Left cardiac atrium (tissue), 4 donors: ENCODE measurements around the gene SDK1. TPM values are rescaled to one million over a fixed set of nuclear protein-coding genes. Genes with fewer than 3 reads are reported as not detected.
A peak's percentile ranks its signal among the peaks of the same experiment; 100 is the strongest.

ENCODE experiments used
- ATAC-seq, 2 donors: fragments of 200-7000 bp; cut with Tn5 transposase; one replicate each; pipeline ENCODE4 v1.9.1; 2020; ENCODE audit warnings: mild to moderate bottlenecking in 2 of 2, moderate library complexity in 2 of 2
- DNase-seq: peaks from one replicate; pipeline ENCODE4 v3.0.0-alpha.2; 2020
- intact Hi-C, 2 donors: fragments of 100-400 bp; cut with DNase I; formaldehyde crosslinking; loops; one replicate each; pipeline versions ENCODE4 v1.14.1 to v1.15.1; 2022 to 2023
- total RNA-seq, 2 donors: library from RNA; stranded (reverse); fragmentation: NEBNext Ultra II Directional; extraction: Animal tissue kit (Norgen Biotek cat#: 25700); gene quantifications; one replicate each; pipeline ENCODE4 v1.2.1, GENCODE V29; 2021
- donor health status: DM: no; HTN: yes; CAD: no.
- donor health status: DM: no; HTN: yes; CAD: no; lungs with severe emphysema.
- donor health status: DM: yes; HTN: yes; CAD: no.
- donor health status: Dilated cardiomyopathy.

SDK1 gene
- total RNA-seq, 2 donors from 2014 or later: 2.0 to 2.8 TPM

DNA sequence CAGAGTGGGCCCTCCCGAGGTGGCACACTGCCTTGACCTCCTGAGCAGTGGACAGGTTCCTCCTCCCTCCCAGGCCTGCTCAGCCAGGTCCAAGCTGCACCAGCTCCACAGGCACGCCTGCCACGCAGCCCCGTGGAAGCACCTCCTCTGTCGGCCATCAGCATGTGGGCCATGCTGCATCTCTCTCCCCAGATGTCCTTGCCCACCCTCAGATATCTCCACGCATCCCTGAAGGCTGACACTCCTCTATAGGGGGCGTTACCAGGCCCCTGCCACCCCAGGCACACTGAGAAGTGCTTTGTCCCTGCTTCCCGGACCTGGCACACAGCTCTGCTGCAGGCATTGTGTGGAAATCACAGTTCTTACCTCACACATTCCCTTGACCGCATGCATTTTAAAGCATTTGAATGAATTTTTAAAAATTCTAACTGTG, 598.5 kb downstream of the SDK1 start:
- ATAC-seq (no peak), DNase-seq (no peak)
- intact Hi-C loops: loop anchor here (5.0 to 10.0 kb wide), 4 partner anchors 585 to 1032 kb away; partner anchors contain the start of gene SDK1 (in 1 of the 2)

- intact Hi-C loops: no loop called here
- ATAC-seq: no peak
- no peak for DNase-seq
These were observed 607.1 kb downstream of the SDK1 start for GRCh38 chr7:3908153-3908552.

GRCh38 chr7:3909128-3909527, 608.1 kb downstream of the SDK1 start:
- DNase-seq (no peak), ATAC-seq (no peak)
- intact Hi-C loops: no loop called here

- intact Hi-C loops: no loop called here
- DNase-seq (no peak), ATAC-seq (no peak)
These were observed 609.0 kb downstream of the SDK1 start for GRCh38 chr7:3910054-3910453.

DNA sequence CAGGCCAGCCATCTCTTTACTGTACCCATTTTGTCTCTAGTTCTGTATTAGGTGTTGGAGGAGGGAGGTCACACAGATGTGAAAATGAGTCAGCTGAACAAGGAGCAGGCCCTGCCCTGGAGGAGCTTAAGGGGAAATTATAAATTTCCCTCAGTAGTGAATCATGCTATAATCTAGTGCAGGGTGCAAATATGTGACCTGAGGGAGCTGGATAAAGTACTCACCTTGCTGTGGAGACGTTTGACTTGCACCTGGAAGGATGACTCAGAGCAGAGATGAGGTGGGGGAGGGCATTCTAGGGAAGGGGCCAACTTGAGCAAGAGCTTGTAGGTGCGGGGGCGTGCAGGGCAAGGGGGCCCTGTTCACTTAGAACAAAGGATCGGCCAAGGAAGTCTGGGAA, 610.6 kb downstream of the SDK1 start:
- intact Hi-C loops: no loop called here

GRCh38 chr7:3912291-3912690, 611.2 kb downstream of the SDK1 start:
- intact Hi-C loops: no loop called here
- no peak for ATAC-seq
- DNase-seq: no peak

More for the DNA sequence above, 610.6 kb downstream of the SDK1 start:
- DNase-seq (no peak), ATAC-seq (no peak)

DNA sequence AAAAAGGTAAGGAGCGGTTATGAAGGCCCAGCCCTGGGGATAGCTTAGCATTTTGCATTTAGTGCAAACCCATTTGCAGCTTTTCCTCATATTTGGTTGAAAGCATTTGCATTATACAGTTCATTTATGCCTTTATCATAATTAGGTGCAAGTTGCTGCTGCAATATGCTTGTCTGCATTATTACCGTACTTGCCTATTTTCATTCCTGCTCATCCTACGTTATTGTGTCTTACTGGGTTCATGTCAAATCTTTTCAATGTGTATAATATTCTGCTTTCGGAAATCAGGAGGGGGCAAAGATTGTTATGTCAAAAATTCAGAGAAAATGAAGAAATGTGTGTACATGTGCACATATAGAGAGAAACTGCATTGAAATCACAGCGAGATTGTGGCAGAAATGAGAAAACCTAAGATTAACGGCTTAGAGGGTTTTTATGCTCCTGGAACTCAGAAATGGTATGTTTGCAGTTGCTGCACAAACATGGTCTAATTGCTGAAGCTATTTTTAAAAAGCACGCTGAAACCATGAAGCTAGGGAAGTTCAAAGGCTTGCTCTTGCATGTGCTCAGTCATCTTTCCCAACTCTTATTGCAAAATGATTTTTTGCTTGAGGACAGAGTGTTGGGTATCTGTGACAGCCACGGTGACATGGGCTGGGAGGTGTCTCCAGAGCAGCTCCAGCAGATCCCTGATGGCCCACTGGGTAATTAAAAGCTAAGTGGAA, 613.2 kb downstream of the SDK1 start:
- ATAC-seq (no peak), DNase-seq (no peak)
- intact Hi-C loops: no loop called here

DNA sequence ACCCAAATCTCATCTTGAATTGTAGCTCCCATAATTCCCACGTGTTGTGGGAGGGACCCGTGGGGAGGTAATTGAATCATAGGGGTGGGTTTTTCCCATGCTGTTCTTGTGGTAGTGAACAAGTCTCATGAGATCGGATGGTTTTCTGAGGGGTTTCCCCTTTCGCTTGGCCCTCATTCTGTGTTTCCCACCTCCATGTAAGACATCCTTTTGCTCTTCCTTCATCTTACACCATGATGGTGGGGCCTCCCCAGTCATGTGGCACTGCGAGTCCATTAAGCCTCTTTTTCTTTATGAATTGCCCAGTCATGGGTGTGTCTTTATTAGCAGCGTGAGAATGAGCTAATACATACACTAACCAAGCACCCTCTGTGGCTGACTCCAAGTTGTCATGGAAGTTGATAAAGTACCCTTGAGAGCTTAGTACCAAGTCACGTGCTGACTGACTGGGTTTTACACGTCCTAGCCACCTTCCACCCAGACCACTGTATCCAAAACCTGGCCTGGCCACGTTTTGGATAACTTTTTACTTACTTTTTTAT, 614.4 kb downstream of the SDK1 start:
- intact Hi-C loops: no loop called here
- DNase-seq (no peak), ATAC-seq (no peak)

DNA sequence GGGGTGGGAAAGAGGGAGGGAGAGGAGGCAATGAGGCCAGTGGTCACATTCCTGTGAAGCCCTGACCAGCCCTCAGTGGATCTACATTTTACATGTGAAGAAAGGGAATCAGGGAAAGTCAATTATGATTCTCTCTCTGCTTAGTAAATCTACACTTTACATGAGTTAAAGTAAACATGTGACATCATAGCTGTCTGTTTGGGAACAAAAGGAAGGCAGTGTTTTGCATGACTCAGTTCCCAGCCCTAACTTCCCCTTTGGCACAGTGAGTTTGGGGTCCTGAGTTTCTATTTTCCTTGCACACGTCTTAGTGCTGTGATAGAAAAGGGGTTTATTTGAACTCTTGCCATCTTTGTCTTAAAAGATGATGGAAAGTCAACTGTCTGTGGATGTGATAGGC, 615.1 kb downstream of the SDK1 start:
- intact Hi-C loops: no loop called here
- ATAC-seq (no peak), DNase-seq (no peak)

GRCh38 chr7:3917436-3917835, 616.4 kb downstream of the SDK1 start:
- ATAC-seq (no peak), DNase-seq (no peak)
- intact Hi-C loops: no loop called here

- no peak for DNase-seq
- intact Hi-C loops: no loop called here
- ATAC-seq: no peak
These were observed 617.5 kb downstream of the SDK1 start for GRCh38 chr7:3918576-3918975.

GRCh38 chr7:3922175-3922635, 621.2 kb downstream of the SDK1 start:
- ATAC-seq (peak; percentile 82 to 84), DNase-seq (peak; percentile 46)
- intact Hi-C loops: no loop called here

DNA sequence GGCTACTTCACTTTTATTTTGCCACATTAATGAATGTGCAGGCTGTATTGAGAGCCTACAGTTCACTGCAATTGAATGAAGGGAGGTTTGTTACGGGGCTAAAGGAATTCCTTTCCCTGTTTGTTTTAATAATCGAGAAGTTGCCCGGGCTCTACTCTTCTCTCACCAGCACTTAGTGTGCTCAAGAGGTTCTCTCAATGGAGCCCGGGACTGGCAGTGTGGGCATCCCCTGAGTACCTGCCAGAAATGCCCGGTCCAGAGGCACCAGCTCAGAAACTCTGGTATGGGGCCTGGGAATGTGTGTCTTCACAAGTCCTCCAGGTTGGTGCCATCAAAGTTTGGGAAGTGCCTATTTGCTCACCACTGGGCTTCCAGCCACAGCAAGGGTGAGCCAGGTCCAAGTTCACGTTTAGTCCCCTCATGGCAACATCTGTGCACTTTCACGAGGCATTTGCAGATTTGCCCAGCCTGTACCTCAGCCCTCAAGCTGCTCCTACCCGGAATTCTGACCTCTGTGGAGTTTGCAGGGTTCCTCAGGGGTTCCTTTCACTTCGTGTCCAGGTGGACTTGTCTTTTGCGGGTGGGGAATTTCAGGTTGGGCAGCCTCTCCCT, 622.4 kb downstream of the SDK1 start:
- DNase-seq (no peak), ATAC-seq (no peak)
- intact Hi-C loops: no loop called here

GRCh38 chr7:3924277-3924676, 623.2 kb downstream of the SDK1 start:
- intact Hi-C loops: no loop called here
- ATAC-seq: peak; percentile 53 to 63
- no peak for DNase-seq

GRCh38 chr7:3927446-3928110, 626.5 kb downstream of the SDK1 start:
- intact Hi-C loops: no loop called here
- ATAC-seq (no peak), DNase-seq (no peak)

GRCh38 chr7:3928727-3929515, 627.9 kb downstream of the SDK1 start:
- DNase-seq (no peak), ATAC-seq (no peak)
- intact Hi-C loops: no loop called here

- DNase-seq (no peak), ATAC-seq (no peak)
- intact Hi-C loops: no loop called here
These were observed 630.8 kb downstream of the SDK1 start for GRCh38 chr7:3931843-3932242.

DNA sequence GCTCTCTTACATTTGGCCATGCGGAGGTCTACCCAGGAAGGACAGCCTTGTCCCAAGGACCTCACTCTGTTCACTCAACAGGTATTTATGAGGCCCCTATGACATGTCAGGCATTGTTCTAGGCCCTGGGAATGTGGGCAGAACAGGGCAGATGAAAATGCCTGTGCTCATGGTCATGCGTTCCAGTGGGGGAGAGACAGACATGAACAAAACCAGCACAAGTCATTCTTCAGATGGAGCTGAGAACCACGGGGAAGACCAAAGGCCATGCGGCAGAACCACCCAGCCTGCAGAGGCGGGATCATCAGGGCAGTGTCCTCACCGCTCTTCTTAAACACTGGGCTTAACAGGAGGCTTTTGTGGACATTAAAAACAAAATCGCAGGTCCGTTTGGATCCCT, 636.1 kb downstream of the SDK1 start:
- DNase-seq: no peak
- no peak for ATAC-seq
- intact Hi-C loops: no loop called here

DNA sequence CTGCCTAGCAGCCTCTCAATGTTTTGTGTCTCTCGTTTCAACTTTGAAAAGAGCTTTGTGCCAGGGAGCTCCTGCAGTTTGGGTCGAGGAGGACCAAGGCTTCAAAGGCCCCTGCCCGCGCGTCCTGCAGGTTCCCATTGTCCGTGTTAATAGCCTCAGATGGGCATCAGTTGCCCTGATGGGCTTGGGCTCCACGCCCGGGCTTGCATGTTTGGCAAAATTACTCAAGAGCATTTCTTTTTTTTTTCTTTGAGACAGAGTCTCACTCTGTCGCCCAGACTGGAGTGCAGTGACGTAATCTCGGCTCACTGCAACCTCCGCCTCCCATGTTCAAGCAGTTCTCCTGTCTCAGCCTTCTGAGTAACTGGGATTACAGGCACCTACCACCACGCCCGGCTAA, 636.6 kb downstream of the SDK1 start:
- intact Hi-C loops: no loop called here
- no peak for DNase-seq

More for the DNA sequence above, 636.6 kb downstream of the SDK1 start:
- no peak for ATAC-seq
